Neural cell (in vitro differentiated cells): ENCODE data around the gene TDRKH. TPM values are rescaled to one million over a fixed set of nuclear protein-coding genes. Genes with fewer than 3 reads are reported as not detected.
A peak's percentile ranks its signal among the peaks of the same experiment; 100 is the strongest.

ENCODE experiments used
- H2AFZ ChIP-seq: fragments of 200-600, 300-800 bp; sonication (generic), shearing (Covaris generic); 2 replicates; pipeline ENCODE4 v1.6.0; 2014; ENCODE audit warnings: low read depth, mild to moderate bottlenecking, antibody characterized with exemption, low read length, moderate library complexity
- H3F3A ChIP-seq: fragments of 200-600 bp; shearing (Covaris generic); 2 replicates; pipeline ENCODE4 v1.6.1; 2016; ENCODE audit warnings: mild to moderate bottlenecking, moderate library complexity, mixed read lengths, antibody characterized with exemption, low read length; ENCODE audit not compliant: insufficient read depth, poor library complexity, severe bottlenecking
- H3K27ac ChIP-seq: fragments of 200-600, 300-800 bp; sonication (generic), shearing (Covaris generic); 2 replicates; pipeline ENCODE4 v1.5.1; 2014; ENCODE audit warnings: mild to moderate bottlenecking, low read length, moderate library complexity
- H3K27me3 ChIP-seq: fragments of 300-800, 200-600 bp; sonication (generic), shearing (Covaris generic); 2 replicates; pipeline ENCODE4 v1.6.0; 2014; ENCODE audit warnings: mild to moderate bottlenecking, low read depth, low read length, moderate library complexity; ENCODE audit not compliant: insufficient read depth
- H3K36me3 ChIP-seq: fragments of 300-800, 200-600 bp; sonication (generic), shearing (Covaris generic); 2 replicates; pipeline ENCODE4 v1.5.1; 2014; ENCODE audit warnings: mild to moderate bottlenecking, antibody characterized with exemption, low read length, moderate library complexity; ENCODE audit not compliant: insufficient read depth
- H3K4me2 ChIP-seq: fragments of 300-800, 200-600 bp; sonication (generic), shearing (Covaris generic); 2 replicates; pipeline ENCODE4 v1.6.0; 2014; ENCODE audit warnings: mild to moderate bottlenecking, low read length
- H3K4me3 ChIP-seq: fragments of 300-800, 200-600 bp; sonication (generic), shearing (Covaris generic); 2 replicates; pipeline ENCODE4 v1.5.1; 2014; ENCODE audit warnings: mild to moderate bottlenecking, low read length, moderate library complexity
- H3K79me2 ChIP-seq: fragments of 200-600 bp; shearing (Covaris generic); replicated peaks from 2 replicates; pipeline ENCODE4 v1.6.0; 2014; ENCODE audit warnings: mild to moderate bottlenecking, low read length, moderate library complexity; ENCODE audit not compliant: insufficient read depth
- H3K9ac ChIP-seq: fragments of 300-800, 200-600 bp; sonication (generic), shearing (Covaris generic); 2 replicates; pipeline ENCODE4 v1.6.1; 2016; ENCODE audit warnings: mild to moderate bottlenecking, low read length, mixed read lengths
- H3K9me2 ChIP-seq: fragments of 200-600 bp; shearing (Covaris generic); 2 replicates; pipeline ENCODE4 v1.6.1; 2016; ENCODE audit warnings: mild to moderate bottlenecking, low read length, mixed read lengths; ENCODE audit not compliant: insufficient read depth
- H3K9me3 ChIP-seq: fragments of 200-600, 300-800 bp; sonication (generic), shearing (Covaris generic); 2 replicates; pipeline ENCODE4 v1.6.1; 2016; ENCODE audit warnings: mild to moderate bottlenecking, mixed run types, low read length, moderate library complexity, mixed read lengths
- H4K20me1 ChIP-seq: fragments of 200-600 bp; shearing (Covaris generic); 2 replicates; pipeline ENCODE4 v1.6.1; 2016; ENCODE audit warnings: mild to moderate bottlenecking, mixed run types; ENCODE audit not compliant: insufficient read depth
- EP300 ChIP-seq: fragments of 450-650 bp; conservative IDR thresholded peaks from 2 replicates; pipeline ENCODE4 v1.6.1; 2014; ENCODE audit warnings: antibody characterized with exemption, mild to moderate bottlenecking, moderate library complexity; ENCODE audit not compliant: poor library complexity, severe bottlenecking
- EZH2 ChIP-seq: fragments of 200-600, 300-800 bp; shearing (Covaris generic), sonication (generic); IDR thresholded peaks from 2 replicates; pipeline ENCODE4 v1.6.1; 2014; ENCODE audit warnings: antibody characterized with exemption, low read length, borderline replicate concordance, mild to moderate bottlenecking; ENCODE audit not compliant: insufficient read depth, poor library complexity, severe bottlenecking
- MXI1 ChIP-seq: fragments of 450-650 bp; conservative IDR thresholded peaks from 2 replicates; pipeline ENCODE4 v1.6.1; 2014; ENCODE audit warnings: antibody characterized with exemption, mild to moderate bottlenecking; ENCODE audit not compliant: poor library complexity, severe bottlenecking
- POLR2AphosphoS5 ChIP-seq: IDR thresholded peaks from 2 replicates; pipeline ENCODE4 v1.6.1; 2012
- RAD21 ChIP-seq: fragments of 450-650 bp; conservative IDR thresholded peaks from 2 replicates; pipeline ENCODE4 v1.6.1; 2014; ENCODE audit warnings: antibody characterized with exemption, mild to moderate bottlenecking, moderate library complexity
- SMC3 ChIP-seq: fragments of 450-650 bp; conservative IDR thresholded peaks from 2 replicates; pipeline ENCODE4 v1.6.1; 2014; ENCODE audit warnings: antibody characterized with exemption, mild to moderate bottlenecking, moderate library complexity; ENCODE audit not compliant: poor library complexity
- TAF1 ChIP-seq: IDR thresholded peaks from 2 replicates; pipeline ENCODE4 v1.6.1; 2012; ENCODE audit warnings: low read depth
- polyA minus RNA-seq: library from RNA; depleted of rRNA, polyadenylated mRNA; stranded (reverse); fragments of >200 nt; gene quantifications from 2 replicates; pipeline ENCODE4 v1.2.3, GENCODE V29; 2014
- polyA plus RNA-seq: library from polyadenylated mRNA; depleted of rRNA; stranded (reverse); fragments of >200 nt; gene quantifications from 2 replicates; pipeline ENCODE4 v1.2.3, GENCODE V29; 2014
- TF ChIP-seq, protein P1 (sequence below): fragments of 450-650 bp; IDR thresholded peaks from 2 replicates; pipeline ENCODE4 v1.5.1; 2014; ENCODE audit warnings: antibody characterized with exemption, mild to moderate bottlenecking, moderate library complexity; ENCODE audit not compliant: poor library complexity, severe bottlenecking
- TF ChIP-seq, protein P2 (sequence below): IDR thresholded peaks from 2 replicates; pipeline ENCODE4 v1.6.1; 2012; ENCODE audit warnings: borderline replicate concordance

TDRKH gene, protein sequence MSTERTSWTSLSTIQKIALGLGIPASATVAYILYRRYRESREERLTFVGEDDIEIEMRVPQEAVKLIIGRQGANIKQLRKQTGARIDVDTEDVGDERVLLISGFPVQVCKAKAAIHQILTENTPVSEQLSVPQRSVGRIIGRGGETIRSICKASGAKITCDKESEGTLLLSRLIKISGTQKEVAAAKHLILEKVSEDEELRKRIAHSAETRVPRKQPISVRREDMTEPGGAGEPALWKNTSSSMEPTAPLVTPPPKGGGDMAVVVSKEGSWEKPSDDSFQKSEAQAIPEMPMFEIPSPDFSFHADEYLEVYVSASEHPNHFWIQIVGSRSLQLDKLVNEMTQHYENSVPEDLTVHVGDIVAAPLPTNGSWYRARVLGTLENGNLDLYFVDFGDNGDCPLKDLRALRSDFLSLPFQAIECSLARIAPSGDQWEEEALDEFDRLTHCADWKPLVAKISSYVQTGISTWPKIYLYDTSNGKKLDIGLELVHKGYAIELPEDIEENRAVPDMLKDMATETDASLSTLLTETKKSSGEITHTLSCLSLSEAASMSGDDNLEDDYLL
- polyA plus RNA-seq, result 19.5 and 26.5 TPM in 2 replicates
- 24.6 and 28.6 TPM in 2 replicates for polyA minus RNA-seq

DNA sequence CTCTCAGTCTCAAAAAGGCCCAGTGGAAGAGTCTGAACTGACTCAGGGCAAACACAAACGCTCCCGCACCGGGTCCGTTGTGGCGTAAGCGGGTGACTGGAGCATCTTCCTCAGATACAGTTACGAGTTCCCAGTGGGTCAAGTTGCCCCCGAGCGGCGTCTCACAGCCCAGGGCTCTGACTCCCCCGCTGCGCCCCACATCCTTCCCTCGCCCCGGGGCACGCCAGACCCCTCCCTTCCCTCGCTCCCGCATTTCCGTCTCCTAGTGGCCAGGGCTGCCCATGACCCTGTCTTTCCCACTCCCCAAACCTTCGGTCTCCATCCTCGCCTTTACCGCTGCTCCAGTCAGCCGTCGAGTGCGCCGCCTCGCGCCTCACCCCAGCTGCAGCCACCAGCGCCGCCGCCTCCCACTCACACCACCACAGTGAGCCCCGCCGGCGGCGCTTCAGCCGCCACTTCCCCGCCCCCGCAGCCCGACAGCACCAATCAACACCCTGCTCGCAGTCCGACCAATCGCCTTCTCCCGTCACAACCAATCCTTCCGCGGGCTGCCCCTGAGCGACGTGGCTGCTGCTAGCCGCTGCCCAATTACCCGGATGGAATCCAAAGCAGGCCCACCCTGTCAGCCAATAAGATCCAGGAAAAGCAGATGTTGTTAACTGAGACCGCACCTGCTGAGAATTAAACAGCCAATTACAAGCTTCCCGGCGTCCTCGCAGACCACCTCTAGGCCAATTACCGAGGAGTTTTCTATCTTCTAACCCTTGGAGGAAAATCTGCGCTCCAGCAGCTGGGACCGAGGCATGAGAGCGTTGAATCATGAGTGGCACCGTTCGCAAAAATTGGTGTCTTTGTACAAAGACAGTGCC lies at the start of gene TDRKH:
Gene TDRKH (minus strand): TSS at position 430 of the 869 bp plus-strand sequence. CDS start 7,478 bp downstream, outside the sequence.
- Histone ChIP-seq H3K9ac (peak within 1 kb of the TSS; percentile 71), H3K4me2 (peak within 1 kb of the TSS; percentile 91), H3K9me2 (no peaks in the 10 kb centered on the region), H2AFZ (peak within 1 kb of the TSS; percentile 71), H3K27ac (peak within 1 kb of the TSS; percentile 78), H3F3A (no peaks in the 10 kb centered on the region), H3K79me2 (peaks cover 22% of the 10 kb centered on the region), H3K9me3 (no peaks in the 10 kb centered on the region), H3K4me3 (peak within 1 kb of the TSS; percentile 85), H3K36me3 (no peaks in the 10 kb centered on the region), H3K27me3 (no peaks in the 10 kb centered on the region), H4K20me1 (no peaks in the 10 kb centered on the region)
- peak; percentile 94 for TF ChIP-seq MXI1
- peak; percentile 43 for TF ChIP-seq RAD21
- TF ChIP-seq, protein P1, sequence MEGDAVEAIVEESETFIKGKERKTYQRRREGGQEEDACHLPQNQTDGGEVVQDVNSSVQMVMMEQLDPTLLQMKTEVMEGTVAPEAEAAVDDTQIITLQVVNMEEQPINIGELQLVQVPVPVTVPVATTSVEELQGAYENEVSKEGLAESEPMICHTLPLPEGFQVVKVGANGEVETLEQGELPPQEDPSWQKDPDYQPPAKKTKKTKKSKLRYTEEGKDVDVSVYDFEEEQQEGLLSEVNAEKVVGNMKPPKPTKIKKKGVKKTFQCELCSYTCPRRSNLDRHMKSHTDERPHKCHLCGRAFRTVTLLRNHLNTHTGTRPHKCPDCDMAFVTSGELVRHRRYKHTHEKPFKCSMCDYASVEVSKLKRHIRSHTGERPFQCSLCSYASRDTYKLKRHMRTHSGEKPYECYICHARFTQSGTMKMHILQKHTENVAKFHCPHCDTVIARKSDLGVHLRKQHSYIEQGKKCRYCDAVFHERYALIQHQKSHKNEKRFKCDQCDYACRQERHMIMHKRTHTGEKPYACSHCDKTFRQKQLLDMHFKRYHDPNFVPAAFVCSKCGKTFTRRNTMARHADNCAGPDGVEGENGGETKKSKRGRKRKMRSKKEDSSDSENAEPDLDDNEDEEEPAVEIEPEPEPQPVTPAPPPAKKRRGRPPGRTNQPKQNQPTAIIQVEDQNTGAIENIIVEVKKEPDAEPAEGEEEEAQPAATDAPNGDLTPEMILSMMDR, result peak; percentile 68
- peak; percentile 63 for TF ChIP-seq SMC3
- TF ChIP-seq TAF1, result peak; percentile 92
- no peak for TF ChIP-seq EZH2
- TF ChIP-seq POLR2AphosphoS5, result peak; percentile 89
- TF ChIP-seq, protein P2, sequence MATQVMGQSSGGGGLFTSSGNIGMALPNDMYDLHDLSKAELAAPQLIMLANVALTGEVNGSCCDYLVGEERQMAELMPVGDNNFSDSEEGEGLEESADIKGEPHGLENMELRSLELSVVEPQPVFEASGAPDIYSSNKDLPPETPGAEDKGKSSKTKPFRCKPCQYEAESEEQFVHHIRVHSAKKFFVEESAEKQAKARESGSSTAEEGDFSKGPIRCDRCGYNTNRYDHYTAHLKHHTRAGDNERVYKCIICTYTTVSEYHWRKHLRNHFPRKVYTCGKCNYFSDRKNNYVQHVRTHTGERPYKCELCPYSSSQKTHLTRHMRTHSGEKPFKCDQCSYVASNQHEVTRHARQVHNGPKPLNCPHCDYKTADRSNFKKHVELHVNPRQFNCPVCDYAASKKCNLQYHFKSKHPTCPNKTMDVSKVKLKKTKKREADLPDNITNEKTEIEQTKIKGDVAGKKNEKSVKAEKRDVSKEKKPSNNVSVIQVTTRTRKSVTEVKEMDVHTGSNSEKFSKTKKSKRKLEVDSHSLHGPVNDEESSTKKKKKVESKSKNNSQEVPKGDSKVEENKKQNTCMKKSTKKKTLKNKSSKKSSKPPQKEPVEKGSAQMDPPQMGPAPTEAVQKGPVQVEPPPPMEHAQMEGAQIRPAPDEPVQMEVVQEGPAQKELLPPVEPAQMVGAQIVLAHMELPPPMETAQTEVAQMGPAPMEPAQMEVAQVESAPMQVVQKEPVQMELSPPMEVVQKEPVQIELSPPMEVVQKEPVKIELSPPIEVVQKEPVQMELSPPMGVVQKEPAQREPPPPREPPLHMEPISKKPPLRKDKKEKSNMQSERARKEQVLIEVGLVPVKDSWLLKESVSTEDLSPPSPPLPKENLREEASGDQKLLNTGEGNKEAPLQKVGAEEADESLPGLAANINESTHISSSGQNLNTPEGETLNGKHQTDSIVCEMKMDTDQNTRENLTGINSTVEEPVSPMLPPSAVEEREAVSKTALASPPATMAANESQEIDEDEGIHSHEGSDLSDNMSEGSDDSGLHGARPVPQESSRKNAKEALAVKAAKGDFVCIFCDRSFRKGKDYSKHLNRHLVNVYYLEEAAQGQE, result peak; percentile 48
- no peak for TF ChIP-seq EP300
